ENCODE data around the gene TUBGCP2. TPM values are rescaled to one million over a fixed set of nuclear protein-coding genes. Genes with fewer than 3 reads are reported as not detected.

Gene TUBGCP2
- total and polyA plus RNA-seq, 7 donors, result 20.3 to 53.2 (median 33.8) TPM

GRCh38 chr10:133355991-133356390 is 47.3 kb upstream of the TUBGCP2 start:
- no peak for TF ChIP-seq CTCF (IDR thresholded peaks at IDR 0.05)
- intact Hi-C loops (cut with DNase I), result no loop called here
- H3K4me1 ChIP-seq, result peaks cover 4% of the 10 kb centered on the region
- H3K27ac ChIP-seq, result no peak overlapping the region
- H3K27me3 ChIP-seq (ENCODE audit: insufficient read depth in 3 of 3, low read length in 2 of 3), result peaks cover 0 to 8% (median 0%) of the 10 kb centered on the region in 3 donors
- H3K4me3 ChIP-seq, result no peak overlapping the region
- 87 to 100% (median 96%) methylated on average over 3 of the region's 3 CpGs for whole genome bisulfite sequencing, 3 donors
- DNase-seq (peak in 1 of 2 donors; percentile 45), ATAC-seq (no peak)
- no peaks in the 10 kb centered on the region for H3K9me3 ChIP-seq
- H3K36me3 ChIP-seq (ENCODE audit: insufficient read depth in 1 of 2, low read depth in 1 of 2), result no peaks in the 10 kb centered on the region

- Histone ChIP-seq H3K9me3 (no peaks in the 10 kb centered on the region), H3K27me3 (ENCODE audit: insufficient read depth in 3 of 3, low read length in 2 of 3) (peaks cover 0 to 12% (median 0%) of the 10 kb centered on the region in 3 donors), H3K27ac (no peak overlapping the region), H3K4me1 (peaks cover 4% of the 10 kb centered on the region), H3K36me3 (ENCODE audit: insufficient read depth in 1 of 2, low read depth in 1 of 2) (no peaks in the 10 kb centered on the region), H3K4me3 (no peak overlapping the region)
- 97 to 99% (median 98%) methylated on average over 6 of the region's 6 CpGs for WGBS, 3 donors
- TF ChIP-seq CTCF (IDR thresholded peaks at IDR 0.05), result no peak
- ATAC-seq (no peak), DNase-seq (peak in 1 of 2 donors; percentile 31)
- intact Hi-C loops (cut with DNase I), result no loop called here
Observed at GRCh38 chr10:133355266-133355665, 46.6 kb upstream of the TUBGCP2 start.

GRCh38 chr10:133354672-133355240 is 46.1 kb upstream of the TUBGCP2 start:
- DNase-seq (peak in 1 of 2 donors; percentile 46), ATAC-seq (no peak)
- H3K9me3 ChIP-seq, result no peaks in the 10 kb centered on the region
- H3K36me3 ChIP-seq (ENCODE audit: insufficient read depth in 1 of 2, low read depth in 1 of 2), result no peaks in the 10 kb centered on the region
- no peak overlapping the region for H3K4me3 ChIP-seq
- H3K27ac ChIP-seq, result no peak overlapping the region
- TF ChIP-seq CTCF (IDR thresholded peaks at IDR 0.05), result no peak
- 92 to 96% (median 93%) methylated on average over 12 to 14 of the region's 14 CpGs for WGBS, 3 donors
- peaks cover 0 to 15% (median 0%) of the 10 kb centered on the region in 3 donors for H3K27me3 ChIP-seq (ENCODE audit: insufficient read depth in 3 of 3, low read length in 2 of 3)
- H3K4me1 ChIP-seq, result peaks cover 4% of the 10 kb centered on the region
- intact Hi-C loops (cut with DNase I), result no loop called here

- no peak overlapping the region for H3K4me3 ChIP-seq
- no peak for TF ChIP-seq CTCF (IDR thresholded peaks at IDR 0.05)
- peaks cover 0 to 22% (median 0%) of the 10 kb centered on the region in 3 donors for H3K27me3 ChIP-seq (ENCODE audit: insufficient read depth in 3 of 3, low read length in 2 of 3)
- H3K9me3 ChIP-seq, result no peaks in the 10 kb centered on the region
- H3K4me1 ChIP-seq, result peaks cover 4% of the 10 kb centered on the region
- no peaks in the 10 kb centered on the region for H3K36me3 ChIP-seq (ENCODE audit: insufficient read depth in 1 of 2, low read depth in 1 of 2)
- 81 to 93% (median 84%) methylated on average over 15 to 16 of the region's 16 CpGs for WGBS, 3 donors
- intact Hi-C loops (cut with DNase I), result no loop called here
- DNase-seq, result no peak
- no peak for ATAC-seq
- H3K27ac ChIP-seq, result no peak overlapping the region
Observed at GRCh38 chr10:133353988-133354605, 45.4 kb upstream of the TUBGCP2 start.

Measured in psoas muscle (tissue), 8 donors.